ENCODE data around the gene ABCG2. TPM values are rescaled to one million over a fixed set of nuclear protein-coding genes. Genes with fewer than 3 reads are reported as not detected.

Gene ABCG2
- total RNA-seq, 3 donors from 2014 or later (not counting 1 experiment from before 2014, with no cell fraction given), result 0.19 to 0.73 (median 0.61) TPM

- Histone ChIP-seq H3K4me1 (ENCODE audit: control insufficient read depth, insufficient read depth, low read length) (no peaks in the 10 kb centered on the region), H3K27ac (ENCODE audit: low read length) (no peak overlapping the region), H3K27me3 (ENCODE audit: control insufficient read depth, insufficient read depth, low read length) (no peaks in the 10 kb centered on the region), H3K4me3 (ENCODE audit: low read length) (no peak overlapping the region), H3K9me3 (ENCODE audit: control insufficient read depth, insufficient read depth, low read length) (no peaks in the 10 kb centered on the region), H3K36me3 (ENCODE audit: control insufficient read depth, insufficient read depth, low read length) (no peaks in the 10 kb centered on the region)
- intact Hi-C loops (cut with micrococcal nuclease), result no loop called here
- TF ChIP-seq CTCF (IDR thresholded peaks at IDR 0.05), result no peak
- 41% methylated on average over 2 of the region's 2 CpGs for WGBS (ENCODE audit: insufficient coverage)
- ATAC-seq (no peak), DNase-seq (no peak)
- Mint-ChIP-seq H3K9me3 (no peaks in the 10 kb centered on the region), H3K27ac (no peak overlapping the region), H3K4me3 (no peak overlapping the region), H3K4me1 (peaks cover 0 to 7% of the 10 kb centered on the region in 2 donors), H3K36me3 (no peaks in the 10 kb centered on the region), H3K27me3 (ENCODE audit: low read depth in 2 of 2) (no peaks in the 10 kb centered on the region)
Measured at GRCh38 chr4:88107406-88108107, 50.9 kb downstream of the ABCG2 start.

- 92% methylated on average over 2 of the region's 3 CpGs for WGBS (ENCODE audit: insufficient coverage)
- peaks cover 0 to 7% of the 10 kb centered on the region in 2 donors for H3K4me1 Mint-ChIP-seq
- no peak overlapping the region for H3K4me3 Mint-ChIP-seq
- no peaks in the 10 kb centered on the region for H3K27me3 Mint-ChIP-seq (ENCODE audit: low read depth in 2 of 2)
- no peaks in the 10 kb centered on the region for H3K9me3 ChIP-seq (ENCODE audit: control insufficient read depth, insufficient read depth, low read length)
- no peaks in the 10 kb centered on the region for H3K36me3 Mint-ChIP-seq
- TF ChIP-seq CTCF (IDR thresholded peaks at IDR 0.05), result no peak
- H3K36me3 ChIP-seq (ENCODE audit: control insufficient read depth, insufficient read depth, low read length), result no peaks in the 10 kb centered on the region
- intact Hi-C loops (cut with micrococcal nuclease), result no loop called here
- no peaks in the 10 kb centered on the region for H3K9me3 Mint-ChIP-seq
- no peak for DNase-seq
- no peaks in the 10 kb centered on the region for H3K27me3 ChIP-seq (ENCODE audit: control insufficient read depth, insufficient read depth, low read length)
- ATAC-seq, result no peak
- H3K4me3 ChIP-seq (ENCODE audit: low read length), result no peak overlapping the region
- no peak overlapping the region for H3K27ac ChIP-seq (ENCODE audit: low read length)
- no peak overlapping the region for H3K27ac Mint-ChIP-seq
- H3K4me1 ChIP-seq (ENCODE audit: control insufficient read depth, insufficient read depth, low read length), result no peaks in the 10 kb centered on the region
Measured at GRCh38 chr4:88106205-88106604, 52.2 kb downstream of the ABCG2 start.

- intact Hi-C loops (cut with micrococcal nuclease), result no loop called here
- no peaks in the 10 kb centered on the region for H3K4me1 ChIP-seq (ENCODE audit: control insufficient read depth, insufficient read depth, low read length)
- no peak overlapping the region for H3K4me3 ChIP-seq (ENCODE audit: low read length)
- H3K27ac ChIP-seq (ENCODE audit: low read length), result no peak overlapping the region
- Mint-ChIP-seq H3K4me3 (no peak overlapping the region), H3K27me3 (ENCODE audit: low read depth in 2 of 2) (no peaks in the 10 kb centered on the region), H3K4me1 (peaks cover 0 to 7% of the 10 kb centered on the region in 2 donors), H3K36me3 (no peaks in the 10 kb centered on the region), H3K27ac (no peak overlapping the region), H3K9me3 (no peaks in the 10 kb centered on the region)
- no peak for TF ChIP-seq CTCF (IDR thresholded peaks at IDR 0.05)
- ATAC-seq (no peak), DNase-seq (no peak)
- H3K9me3 ChIP-seq (ENCODE audit: control insufficient read depth, insufficient read depth, low read length), result no peaks in the 10 kb centered on the region
- H3K36me3 ChIP-seq (ENCODE audit: control insufficient read depth, insufficient read depth, low read length), result no peaks in the 10 kb centered on the region
- H3K27me3 ChIP-seq (ENCODE audit: control insufficient read depth, insufficient read depth, low read length), result no peaks in the 10 kb centered on the region
- 86% methylated on average over 4 of the region's 4 CpGs for WGBS (ENCODE audit: insufficient coverage)
Measured at GRCh38 chr4:88104902-88105610, 53.4 kb downstream of the ABCG2 start.
